HepG2 (cell line): Measurements from ENCODE around the gene SIGLEC10. TPM values are rescaled to one million over a fixed set of nuclear protein-coding genes. Genes with fewer than 3 reads are reported as not detected.

Experiments
- CREB3 ChIP-seq: sonication (generic); formaldehyde crosslinking; IDR thresholded peaks from 2 replicates; pipeline ENCODE4 v1.5.0; 2020; ENCODE audit warnings: missing genetic modification reagents
- ETV6 ChIP-seq: sonication (generic); formaldehyde crosslinking; conservative IDR thresholded peaks from 2 replicates; pipeline ENCODE4 v1.4.0; 2020; ENCODE audit warnings: missing genetic modification reagents
- FOXJ3 ChIP-seq: sonication (generic); formaldehyde crosslinking; IDR thresholded peaks from 2 replicates; pipeline ENCODE4 v1.4.0; 2020; ENCODE audit warnings: missing genetic modification reagents, mild to moderate bottlenecking, borderline replicate concordance
- GATAD2A ChIP-seq: IDR thresholded peaks from 2 replicates; pipeline ENCODE4 v1.6.1; 2016
- HMG20A ChIP-seq: IDR thresholded peaks from 2 replicates; pipeline ENCODE4 v1.6.1; 2016; ENCODE audit warnings: borderline replicate concordance
- HOXA3 ChIP-seq: sonication (generic); formaldehyde crosslinking; IDR thresholded peaks from 2 replicates; pipeline ENCODE4 v1.5.0; 2020; ENCODE audit warnings: missing genetic modification reagents
- IRF2 ChIP-seq: IDR thresholded peaks from 2 replicates; pipeline ENCODE4 v1.6.1; 2018; ENCODE audit warnings: missing genetic modification reagents, missing compliant biosample characterization
- KLF11 ChIP-seq: IDR thresholded peaks from 2 replicates; pipeline ENCODE4 v1.6.1; 2016; ENCODE audit warnings: missing compliant biosample characterization
- MAX ChIP-seq: IDR thresholded peaks from 2 replicates; pipeline ENCODE4 v1.6.1; 2012; ENCODE audit warnings: inconsistent platforms
- MAZ ChIP-seq, 2 experiments: sonication (generic) in 1 of 2; formaldehyde crosslinking in 1 of 2; IDR thresholded peaks; 2 replicates each; pipeline versions ENCODE4 v1.5.0 to v1.6.1; 2012 to 2020; ENCODE audit warnings: low read depth in 2 of 2, mild to moderate bottlenecking in 2 of 2, borderline replicate concordance in 1 of 2, improper control_type of control experiment in 1 of 2, low read length in 1 of 2, missing genetic modification reagents in 1 of 2, moderate library complexity in 1 of 2
- MBNL3 ChIP-seq: fragments of 250-450 bp; sonication (Bioruptor Pico); conservative IDR thresholded peaks from 2 replicates; pipeline ENCODE4 v1.8.0; 2022; ENCODE audit warnings: mild to moderate bottlenecking, inconsistent platforms
- NCOA2 ChIP-seq: sonication (generic); formaldehyde crosslinking; IDR thresholded peaks from 2 replicates; pipeline ENCODE4 v1.8.0; 2022; ENCODE audit warnings: inconsistent platforms
- NR2F6 ChIP-seq, 2 experiments: IDR thresholded peaks; 2 replicates each; pipeline ENCODE4 v1.6.1; 2016; ENCODE audit warnings: antibody characterized with exemption in 1 of 2, mild to moderate bottlenecking in 1 of 2
- REPIN1 ChIP-seq: sonication (generic); formaldehyde crosslinking; IDR thresholded peaks from 2 replicates; pipeline ENCODE4 v1.8.0; 2022; ENCODE audit warnings: missing genetic modification reagents, low read depth, mild to moderate bottlenecking, borderline replicate concordance
- SP2 ChIP-seq: sonication (generic); formaldehyde crosslinking; IDR thresholded peaks from 2 replicates; pipeline ENCODE4 v1.5.1; 2020; ENCODE audit warnings: mild to moderate bottlenecking, missing genetic modification reagents
- TCF12 ChIP-seq, 2 experiments: fragments of 450-650 bp in 1 of 2; sonication (generic) in 1 of 2; formaldehyde crosslinking in 1 of 2; IDR thresholded peaks; 2 replicates each; pipeline versions ENCODE4 v1.6.1 to v1.8.0; 2017 to 2022; ENCODE audit warnings: antibody characterized with exemption in 1 of 2, mild to moderate bottlenecking in 1 of 2, missing genetic modification reagents in 1 of 2, moderate library complexity in 1 of 2
- YY1 ChIP-seq: IDR thresholded peaks from 2 replicates; pipeline ENCODE4 v1.6.1; 2011; ENCODE audit warnings: low read length, low read depth, moderate library complexity, mild to moderate bottlenecking; ENCODE audit not compliant: insufficient read depth, insufficient replicate concordance
- ZNF234 ChIP-seq: sonication (generic); formaldehyde crosslinking; conservative IDR thresholded peaks from 2 replicates; pipeline ENCODE4 v1.5.1; 2020; ENCODE audit warnings: mild to moderate bottlenecking, missing genetic modification reagents
- ZNF296 ChIP-seq: sonication (generic); formaldehyde crosslinking; conservative IDR thresholded peaks from 2 replicates; pipeline ENCODE4 v1.5.0; 2020; ENCODE audit warnings: mild to moderate bottlenecking, missing genetic modification reagents
- ZNF563 ChIP-seq: sonication (generic); formaldehyde crosslinking; IDR thresholded peaks from 2 replicates; pipeline ENCODE4 v1.8.0; 2022; ENCODE audit warnings: mild to moderate bottlenecking, moderate library complexity, missing genetic modification reagents
- ZNF746 ChIP-seq: sonication (generic); formaldehyde crosslinking; IDR thresholded peaks from 2 replicates; pipeline ENCODE4 v1.8.0; 2022; ENCODE audit warnings: mild to moderate bottlenecking, missing genetic modification reagents
- polyA plus RNA-seq, 8 experiments: library from polyadenylated mRNA; depleted of rRNA in 3 of 8; stranded (reverse) in 7 of 8; unstranded in 1 of 8; fragments of >200 nt; fragmentation: Illumina TruSeq in 4 of 8; extraction: Trizol in 4 of 8; gene quantifications; 2 replicates each; pipeline versions ENCODE4 v1.2.1 to v1.2.3, GENCODE V29; 2011 to 2016; ENCODE audit warnings: low read depth in 4 of 8, missing spikeins in 1 of 8, mixed read lengths in 1 of 8; ENCODE audit not compliant: insufficient read depth in 1 of 8
- total RNA-seq, 5 experiments: library from RNA; depleted of rRNA; stranded (reverse); fragments of >200 nt; fragmentation: Illumina TruSeq; extraction: Trizol; gene quantifications; 2 replicates each; pipeline ENCODE4 v1.2.3, GENCODE V29; 2016; ENCODE audit warnings: low read depth in 1 of 5
- TF ChIP-seq, protein P1 (sequence below): sonication (generic); formaldehyde crosslinking; IDR thresholded peaks from 2 replicates; pipeline ENCODE4 v1.5.0; 2020; ENCODE audit warnings: mild to moderate bottlenecking, missing genetic modification reagents
- TF ChIP-seq, protein P2 (sequence below): sonication (generic); formaldehyde crosslinking; IDR thresholded peaks from 2 replicates; pipeline ENCODE4 v1.8.0; 2022; ENCODE audit warnings: missing genetic modification reagents, mild to moderate bottlenecking, inconsistent platforms, borderline replicate concordance
- TF ChIP-seq, protein P3 (sequence below): sonication (generic); formaldehyde crosslinking; IDR thresholded peaks from 2 replicates; pipeline ENCODE4 v1.8.0; 2022; ENCODE audit warnings: missing genetic modification reagents, low read depth, mild to moderate bottlenecking, borderline replicate concordance

SIGLEC10 gene
- total and polyA plus RNA-seq, 2 of the 13 experiments (the other 11 are each of a cell fraction or from before 2014, with no cell fraction given) = not detected

DNA sequence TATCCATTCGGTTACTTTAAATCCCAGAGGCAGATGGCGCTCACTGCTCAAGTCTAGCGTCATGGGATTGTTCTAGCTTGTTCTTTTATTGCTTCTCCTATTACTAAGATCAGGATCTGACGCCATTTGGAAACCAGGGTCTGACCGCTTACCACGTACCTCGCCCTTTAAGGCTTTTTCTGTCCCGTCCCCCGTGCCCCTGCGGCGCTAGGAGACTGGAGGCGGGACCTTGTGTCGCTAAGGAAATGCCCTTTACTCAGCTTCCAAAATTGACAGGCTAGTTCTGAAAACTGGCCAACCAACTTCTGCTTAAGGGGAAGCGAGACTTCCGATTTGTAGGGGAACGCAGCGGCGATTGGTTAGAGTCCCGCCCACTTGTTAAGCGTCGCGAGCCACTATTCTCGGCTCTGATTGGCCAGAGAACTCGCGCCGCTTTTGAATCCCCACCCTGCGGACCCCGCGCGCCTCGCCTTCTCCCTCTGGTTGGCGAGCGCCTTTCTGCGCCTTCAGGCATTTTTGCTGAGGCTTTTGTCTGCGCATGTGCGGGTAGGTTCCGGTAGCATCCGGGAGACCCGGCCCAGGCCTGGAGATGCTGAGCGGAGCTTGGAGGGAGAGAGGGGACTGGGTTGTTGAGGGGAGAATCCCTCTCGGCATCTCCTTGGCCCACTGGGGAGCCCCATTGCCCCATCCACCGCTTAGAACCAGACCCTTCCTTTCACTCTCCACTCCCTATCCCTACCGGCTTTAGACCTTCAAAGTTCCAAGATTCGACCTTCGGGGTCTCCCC is 23.2 kb downstream of the SIGLEC10 start (continued):
- TF ChIP-seq ZNF563 (CRISPR knock-in tag) = peak; percentile 59; the same call in 1 of the 2 replicates
- TF ChIP-seq ETV6 = no peak
- TF ChIP-seq TCF12 (IDR thresholded peaks at IDR 0.05) = no peak
- peak; percentile 33; the same call in 1 of the 2 replicates for TF ChIP-seq TCF12 (CRISPR knock-in tag; IDR thresholded peaks at IDR 0.05)
- no peak for TF ChIP-seq ZNF296
- TF ChIP-seq MAX = peak; percentile 97
- no peak for TF ChIP-seq MAZ (IDR thresholded peaks at IDR 0.05; ENCODE audit: borderline replicate concordance, low read depth, low read length)
- 0 out of 2 replicates have a peak, but pooled peaks have one; percentile 43 for TF ChIP-seq MAZ (CRISPR knock-in tag; IDR thresholded peaks at IDR 0.05; ENCODE audit: low read depth)
- peak; percentile 5 for TF ChIP-seq YY1
- TF ChIP-seq, protein P1, sequence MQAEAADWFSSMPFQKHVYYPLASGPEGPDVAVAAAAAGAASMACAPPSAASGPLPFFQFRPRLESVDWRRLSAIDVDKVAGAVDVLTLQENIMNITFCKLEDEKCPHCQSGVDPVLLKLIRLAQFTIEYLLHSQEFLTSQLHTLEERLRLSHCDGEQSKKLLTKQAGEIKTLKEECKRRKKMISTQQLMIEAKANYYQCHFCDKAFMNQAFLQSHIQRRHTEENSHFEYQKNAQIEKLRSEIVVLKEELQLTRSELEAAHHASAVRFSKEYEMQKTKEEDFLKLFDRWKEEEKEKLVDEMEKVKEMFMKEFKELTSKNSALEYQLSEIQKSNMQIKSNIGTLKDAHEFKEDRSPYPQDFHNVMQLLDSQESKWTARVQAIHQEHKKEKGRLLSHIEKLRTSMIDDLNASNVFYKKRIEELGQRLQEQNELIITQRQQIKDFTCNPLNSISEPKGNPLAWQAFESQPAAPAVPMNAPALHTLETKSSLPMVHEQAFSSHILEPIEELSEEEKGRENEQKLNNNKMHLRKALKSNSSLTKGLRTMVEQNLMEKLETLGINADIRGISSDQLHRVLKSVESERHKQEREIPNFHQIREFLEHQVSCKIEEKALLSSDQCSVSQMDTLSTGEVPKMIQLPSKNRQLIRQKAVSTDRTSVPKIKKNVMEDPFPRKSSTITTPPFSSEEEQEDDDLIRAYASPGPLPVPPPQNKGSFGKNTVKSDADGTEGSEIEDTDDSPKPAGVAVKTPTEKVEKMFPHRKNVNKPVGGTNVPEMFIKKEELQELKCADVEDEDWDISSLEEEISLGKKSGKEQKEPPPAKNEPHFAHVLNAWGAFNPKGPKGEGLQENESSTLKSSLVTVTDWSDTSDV (CRISPR knock-in tag) = 0 out of 2 replicates have a peak, but pooled peaks have one; percentile 52
- TF ChIP-seq GATAD2A (CRISPR knock-in tag) = 0 out of 2 replicates have a peak, but pooled peaks have one; percentile 8
- no peak for TF ChIP-seq MBNL3 (CRISPR knock-in tag)
- no peak for TF ChIP-seq FOXJ3 (CRISPR knock-in tag)
- peak; percentile 22; the same call in 1 of the 2 replicates for TF ChIP-seq NR2F6 (IDR thresholded peaks at IDR 0.05)
- peak; percentile 34; the same call in 1 of the 2 replicates for TF ChIP-seq NR2F6 (CRISPR knock-in tag; IDR thresholded peaks at IDR 0.05)
- TF ChIP-seq KLF11 = no peak
- TF ChIP-seq NCOA2 (CRISPR knock-in tag) = peak; percentile 13; the same call in 1 of the 2 replicates
- TF ChIP-seq, protein P2, sequence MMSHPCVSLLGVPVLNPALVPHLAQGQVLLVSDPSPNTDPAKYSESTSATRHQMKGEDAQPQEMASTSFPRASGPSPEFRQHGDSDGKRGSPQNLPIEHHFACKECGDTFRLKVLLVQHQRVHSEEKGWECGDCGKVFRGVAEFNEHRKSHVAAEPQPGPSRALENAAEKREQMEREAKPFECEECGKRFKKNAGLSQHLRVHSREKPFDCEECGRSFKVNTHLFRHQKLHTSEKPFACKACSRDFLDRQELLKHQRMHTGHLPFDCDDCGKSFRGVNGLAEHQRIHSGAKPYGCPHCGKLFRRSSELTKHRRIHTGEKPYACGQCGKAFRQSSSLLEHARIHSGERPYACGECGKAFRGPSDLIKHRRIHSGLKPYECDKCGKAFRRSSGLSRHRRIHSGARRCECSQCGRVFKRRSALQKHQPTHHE = peak; percentile 88; the same call in 1 of the 2 replicates
- no peak for TF ChIP-seq HMG20A
- TF ChIP-seq HOXA3 (CRISPR knock-in tag) = peak; percentile 76
- TF ChIP-seq CREB3 (CRISPR knock-in tag) = no peak
- TF ChIP-seq, protein P3, sequence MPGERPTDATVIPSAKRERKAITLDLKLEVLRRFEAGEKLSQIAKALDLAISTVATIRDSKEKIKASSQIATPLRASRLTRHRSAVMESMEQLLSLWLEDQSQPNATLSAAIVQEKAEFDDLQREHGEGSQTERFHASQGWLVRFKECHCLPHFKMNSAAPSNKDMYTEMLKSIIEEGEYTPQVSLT (CRISPR knock-in tag) = no peak
- no peak for TF ChIP-seq ZNF746 (CRISPR knock-in tag)
- 0 out of 2 replicates have a peak, but pooled peaks have one; percentile 7 for TF ChIP-seq IRF2
- TF ChIP-seq ZNF234 = no peak
- peak; percentile 95 for TF ChIP-seq SP2
- peak; percentile 84 for TF ChIP-seq REPIN1 (CRISPR knock-in tag)
